ENCODE data around the gene DSTN.

Gene DSTN

GRCh38 chr20:17569616-17570346 lies at the start of gene DSTN:
TSS of gene DSTN (plus strand) at chr20:17570075. CDS start at chr20:17570209, 134 bp downstream.
- peak; percentile 71 for DNase-seq

GRCh38 chr20:17520583-17520982 lies 49.3 kb upstream of the DSTN start:
- no peak for DNase-seq

- no peak for DNase-seq
Observed at GRCh38 chr20:17522528-17522927, 47.3 kb upstream of the DSTN start.

- DNase-seq: no peak
Observed at GRCh38 chr20:17523326-17523725, 46.5 kb upstream of the DSTN start.

- no peak for DNase-seq
Observed at GRCh38 chr20:17524560-17524959, 45.3 kb upstream of the DSTN start.

GRCh38 chr20:17525132-17525531 lies 44.7 kb upstream of the DSTN start:
- DNase-seq: no peak

- DNase-seq: no peak
Observed at GRCh38 chr20:17525650-17526049, 44.2 kb upstream of the DSTN start.

- DNase-seq: no peak
Observed at GRCh38 chr20:17529586-17529985, 40.3 kb upstream of the DSTN start.

GRCh38 chr20:17530153-17530552 lies 39.7 kb upstream of the DSTN start:
- DNase-seq: no peak

- DNase-seq: no peak
Observed at GRCh38 chr20:17530716-17531664, 38.9 kb upstream of the DSTN start, which contains the start of gene BFSP1. TSS of gene BFSP1 (minus strand) at chr20:17531379. CDS start at chr20:17531329, 50 bp downstream.

- DNase-seq: no peak
Observed at GRCh38 chr20:17531665-17532025, 38.2 kb upstream of the DSTN start.

GRCh38 chr20:17533396-17533795 lies 36.5 kb upstream of the DSTN start:
- DNase-seq: no peak

GRCh38 chr20:17534077-17534476 lies 35.8 kb upstream of the DSTN start:
- DNase-seq: no peak

- peak; percentile 39 for DNase-seq
Observed at GRCh38 chr20:17536944-17537444, 32.9 kb upstream of the DSTN start.

- no peak for DNase-seq
Observed at GRCh38 chr20:17537959-17538358, 31.9 kb upstream of the DSTN start.

- DNase-seq: no peak
Observed at GRCh38 chr20:17538517-17539170, 31.2 kb upstream of the DSTN start.

GRCh38 chr20:17541596-17541995 lies 28.3 kb upstream of the DSTN start:
- DNase-seq: no peak

- no peak for DNase-seq
Observed at GRCh38 chr20:17541996-17542395, 27.9 kb upstream of the DSTN start.

GRCh38 chr20:17542481-17542880 lies 27.4 kb upstream of the DSTN start:
- no peak for DNase-seq

- no peak for DNase-seq
Observed at GRCh38 chr20:17542993-17543412, 26.9 kb upstream of the DSTN start.

- DNase-seq: no peak
Observed at GRCh38 chr20:17543531-17544131, 26.2 kb upstream of the DSTN start.

- no peak for DNase-seq
Observed at GRCh38 chr20:17545127-17545526, 24.7 kb upstream of the DSTN start.

- no peak for DNase-seq
Observed at GRCh38 chr20:17549131-17549530, 20.7 kb upstream of the DSTN start.

Measured in NCI-H1417 treated with DMSO at 0.1 percent for 48 hours (cell line).